H9 (cell line): ENCODE results near the gene PGA3. TPM values are rescaled to one million over a fixed set of nuclear protein-coding genes. Genes with fewer than 3 reads are reported as not detected.
A peak's percentile ranks its signal among the peaks of the same experiment; 100 is the strongest.

Experiments used
- DNase-seq: peaks from one replicate; pipeline ENCODE4 v3.0.0-alpha.2; 2017
- H2AFZ ChIP-seq: one replicate; pipeline ENCODE4 v1.6.1; 2013; ENCODE audit warnings: mild to moderate bottlenecking, low read length, control low read depth, moderate library complexity
- H2AK5ac ChIP-seq: 2 replicates; pipeline ENCODE4 v1.6.1; 2013; ENCODE audit warnings: low read length, control low read depth, mixed read lengths; ENCODE audit not compliant: insufficient read length
- H2BK120ac ChIP-seq: one replicate; pipeline ENCODE4 v1.6.1; 2013; ENCODE audit warnings: low read depth, mild to moderate bottlenecking, low read length, control low read depth, inconsistent platforms; ENCODE audit not compliant: poor library complexity, severe bottlenecking
- H2BK12ac ChIP-seq: 2 replicates; pipeline ENCODE4 v1.6.1; 2013; ENCODE audit warnings: low read length, control low read depth, mixed read lengths, low read depth; ENCODE audit not compliant: insufficient read length
- H2BK15ac ChIP-seq: 2 replicates; pipeline ENCODE4 v1.6.1; 2013; ENCODE audit warnings: low read depth, low read length, control low read depth
- H2BK20ac ChIP-seq: one replicate; pipeline ENCODE4 v1.6.1; 2013; ENCODE audit warnings: low read depth, mild to moderate bottlenecking, low read length, control low read depth, inconsistent platforms; ENCODE audit not compliant: poor library complexity, severe bottlenecking
- H2BK5ac ChIP-seq: 2 replicates; pipeline ENCODE4 v1.6.1; 2013; ENCODE audit warnings: low read length, control low read depth, mixed read lengths; ENCODE audit not compliant: insufficient read length
- H3K14ac ChIP-seq: 2 replicates; pipeline ENCODE4 v1.6.1; 2013; ENCODE audit warnings: low read length, control low read depth; ENCODE audit not compliant: insufficient read depth
- H3K18ac ChIP-seq: 2 replicates; pipeline ENCODE4 v1.6.1; 2013; ENCODE audit warnings: low read depth, mild to moderate bottlenecking, mixed read lengths, low read length, control low read depth; ENCODE audit not compliant: insufficient read length
- H3K23ac ChIP-seq: 2 replicates; pipeline ENCODE4 v1.6.1; 2013; ENCODE audit warnings: low read length, control low read depth, mixed read lengths, low read depth; ENCODE audit not compliant: insufficient read length
- H3K23me2 ChIP-seq: 2 replicates; pipeline ENCODE4 v1.6.1; 2013; ENCODE audit warnings: low read depth, mild to moderate bottlenecking, mixed read lengths, low read length, control low read depth; ENCODE audit not compliant: insufficient read length, poor library complexity, severe bottlenecking
- H3K27ac ChIP-seq: 2 replicates; pipeline ENCODE4 v1.5.1; 2013; ENCODE audit warnings: low read length, control low read depth, mixed read lengths, low read depth; ENCODE audit not compliant: insufficient read length
- H3K27me3 ChIP-seq: 2 replicates; pipeline ENCODE4 v1.6.1; 2013; ENCODE audit warnings: low read length, control low read depth, inconsistent platforms; ENCODE audit not compliant: insufficient read depth
- H3K4ac ChIP-seq: 2 replicates; pipeline ENCODE4 v1.6.1; 2013; ENCODE audit warnings: low read depth, mild to moderate bottlenecking, control low read depth, inconsistent platforms, low read length, moderate library complexity
- H3K4me1 ChIP-seq: 2 replicates; pipeline ENCODE4 v1.6.1; 2013; ENCODE audit warnings: low read length, control low read depth, inconsistent platforms; ENCODE audit not compliant: insufficient read depth
- H3K4me2 ChIP-seq: 2 replicates; pipeline ENCODE4 v1.6.1; 2013; ENCODE audit warnings: low read length, control low read depth, mixed read lengths; ENCODE audit not compliant: insufficient read length, insufficient read depth
- H3K56ac ChIP-seq: 2 replicates; pipeline ENCODE4 v1.6.1; 2013; ENCODE audit warnings: low read depth, mild to moderate bottlenecking, mixed read lengths, low read length, control low read depth; ENCODE audit not compliant: insufficient read length
- H3K79me1 ChIP-seq: 2 replicates; pipeline ENCODE4 v1.6.1; 2013; ENCODE audit warnings: low read depth, mild to moderate bottlenecking, moderate library complexity, low read length, control low read depth, inconsistent platforms; ENCODE audit not compliant: insufficient read depth, poor library complexity, severe bottlenecking
- H3K79me2 ChIP-seq: 2 replicates; pipeline ENCODE4 v1.6.1; 2013; ENCODE audit warnings: low read length, control low read depth, inconsistent platforms; ENCODE audit not compliant: insufficient read depth
- H3K9ac ChIP-seq: 2 replicates; pipeline ENCODE4 v1.6.1; 2013; ENCODE audit warnings: low read length, control low read depth, mixed read lengths; ENCODE audit not compliant: insufficient read length; ENCODE audit errors: extremely low read depth
- H3K9me3 ChIP-seq: one replicate; pipeline ENCODE4 v1.6.1; 2013; ENCODE audit warnings: low read depth, low read length, inconsistent platforms; ENCODE audit not compliant: control insufficient read depth
- H3T11ph ChIP-seq: one replicate; pipeline ENCODE4 v1.6.1; 2013; ENCODE audit warnings: mild to moderate bottlenecking, low read length, control low read depth, inconsistent platforms
- H4K20me1 ChIP-seq: one replicate; pipeline ENCODE4 v1.6.1; 2013; ENCODE audit not compliant: control insufficient read depth, insufficient read length, insufficient read depth
- H4K5ac ChIP-seq: 2 replicates; pipeline ENCODE4 v1.6.1; 2013; ENCODE audit warnings: low read depth, mild to moderate bottlenecking, mixed read lengths, low read length, control low read depth; ENCODE audit not compliant: insufficient read length
- H4K8ac ChIP-seq: replicated peaks from 2 replicates; pipeline ENCODE4 v1.6.1; 2013; ENCODE audit warnings: low read length, control low read depth, mixed read lengths, low read depth; ENCODE audit not compliant: insufficient read length
- H4K91ac ChIP-seq: 2 replicates; pipeline ENCODE4 v1.6.1; 2013; ENCODE audit warnings: low read depth, mild to moderate bottlenecking, moderate library complexity, mixed read lengths, low read length, control low read depth; ENCODE audit not compliant: insufficient read length
- H3K27ac Mint-ChIP-seq, 3 experiments: 2 replicates in 2 of 3; 3 replicates in 1 of 3; pipeline ENCODE4 v1.8.0; 2020 to 2021; ENCODE audit warnings: mixed read lengths in 3 of 3, mild to moderate bottlenecking in 1 of 3, moderate library complexity in 1 of 3
- H3K27me3 Mint-ChIP-seq: 2 replicates; pipeline ENCODE4 v1.8.0; 2021; ENCODE audit warnings: low read depth, mild to moderate bottlenecking, moderate library complexity, mixed read lengths
- H3K36me3 Mint-ChIP-seq, 3 experiments: 2 replicates in 2 of 3; 3 replicates in 1 of 3; pipeline ENCODE4 v1.8.0; 2020 to 2021; ENCODE audit warnings: low read depth in 3 of 3, mixed read lengths in 3 of 3; ENCODE audit not compliant: insufficient read depth in 1 of 3
- H3K4me1 Mint-ChIP-seq, 2 experiments: 2 replicates each; pipeline ENCODE4 v1.8.0; 2020; ENCODE audit warnings: mixed read lengths in 2 of 2
- H3K4me3 Mint-ChIP-seq, 2 experiments: 2 replicates in 1 of 2; 3 replicates in 1 of 2; pipeline ENCODE4 v1.8.0; 2020 to 2021; ENCODE audit warnings: mild to moderate bottlenecking in 2 of 2, mixed read lengths in 2 of 2, moderate library complexity in 1 of 2
- H3K9me3 Mint-ChIP-seq, 2 experiments: 2 replicates in 1 of 2; 3 replicates in 1 of 2; pipeline ENCODE4 v1.8.0; 2020; ENCODE audit warnings: mild to moderate bottlenecking in 2 of 2, mixed read lengths in 2 of 2, moderate library complexity in 1 of 2
- CTCF ChIP-seq: fragments of 200-600 bp; sonication (generic); conservative IDR thresholded peaks from 3 replicates; pipeline ENCODE4 v1.8.0; 2021; ENCODE audit warnings: antibody characterized with exemption, mild to moderate bottlenecking
- WGBS: extraction: QIAGEN DNeasy Blood & Tissue Kit; methylation state at CpG from one replicate; pipeline ENCODE4 v1.1.7; 2013; ENCODE audit warnings: missing lambda C conversion rate, low lambda C conversion rate, mixed read lengths; ENCODE audit not compliant: insufficient read length; ENCODE audit errors: extremely low coverage; 5-methylcytosine and 5-hydroxymethylcytosine counted together
- total RNA-seq: library from RNA; stranded (reverse); gene quantifications from 2 replicates; pipeline ENCODE4 v1.2.1, GENCODE V29; 2021

The PGA3 gene
- total RNA-seq, 1 experiment from 2014 or later, result not detected

- DNase-seq, result no peak
- no peak overlapping the region for H2BK15ac ChIP-seq
These were observed 41.0 kb upstream of the PGA3 start for GRCh38 chr11:61162092-61162941.

More at GRCh38 chr11:61162092-61162941, 41.0 kb upstream of the PGA3 start:
- Mint-ChIP-seq H3K36me3 (peaks cover 1 to 5% (median 2%) of the 10 kb centered on the region in 3 experiments; a peak in 3 of 7 replicates), H3K4me3 (peak overlapping the region; percentile 84 to 90), H3K27ac (peak overlapping the region; percentile 93 to 96 (median 95); a peak in 6 of 7 replicates), H3K27me3 (peaks cover 4% of the 10 kb centered on the region), H3K9me3 (peaks cover 2% of the 10 kb centered on the region in 2 experiments; a peak in 2 of 5 replicates), H3K4me1 (peaks cover 25 to 42% of the 10 kb centered on the region in 2 experiments)
- Histone ChIP-seq H3K79me1 (no peaks in the 10 kb centered on the region), H3K18ac (no peak overlapping the region), H3K4me1 (no peaks in the 10 kb centered on the region), H3K79me2 (no peaks in the 10 kb centered on the region), H4K20me1 (no peaks in the 10 kb centered on the region), H3K4ac (no peak overlapping the region), H3K56ac (no peak overlapping the region), H3K23me2 (no peaks in the 10 kb centered on the region), H3K27me3 (no peaks in the 10 kb centered on the region), H3K4me2 (peak overlapping the region; percentile 67), H2BK5ac (no peak overlapping the region), H2AK5ac (no peak overlapping the region), H3T11ph (no peak overlapping the region), H3K27ac (no peak overlapping the region), H3K9ac (peak overlapping the region; percentile 28), H4K5ac (no peak overlapping the region), H2AFZ (no peak overlapping the region), H2BK20ac (no peak overlapping the region), H3K14ac (no peak overlapping the region), H2BK12ac (no peak overlapping the region), H3K23ac (no peak overlapping the region), H2BK120ac (no peak overlapping the region), H4K8ac (no peak overlapping the region), H4K91ac (no peak overlapping the region), H3K9me3 (no peaks in the 10 kb centered on the region)
- WGBS, result no CpG with 5 or more reads among the region's 8 CpGs
- no peak for TF ChIP-seq CTCF
